ENCODE data around the gene TGFBR1. TPM values are rescaled to one million over a fixed set of nuclear protein-coding genes. Genes with fewer than 3 reads are reported as not detected.
A peak's percentile ranks its signal among the peaks of the same experiment; 100 is the strongest.

TGFBR1 gene
- total RNA-seq, 1 donor from 2014 or later, result 138 TPM

- H3K79me2 ChIP-seq (ENCODE audit: low read depth), result peaks cover 57% of the 10 kb centered on the region
- Mint-ChIP-seq H3K27me3 (ENCODE audit: insufficient read depth, low read depth) (peaks cover 4% of the 10 kb centered on the region), H3K4me1 (peaks cover 39% of the 10 kb centered on the region), H3K4me3 (peak overlapping the region; percentile 89), H3K27ac (peak overlapping the region; percentile 48), H3K36me3 (peaks cover 29% of the 10 kb centered on the region), H3K9me3 (peaks cover 16% of the 10 kb centered on the region)
- H2AFZ ChIP-seq (replicated peaks), result no peak overlapping the region
- TF ChIP-seq EZH2 (IDR thresholded peaks at IDR 0.05) (no peak), CTCF (IDR thresholded peaks at IDR 0.05) (no peak), EZH2phosphoT487 (IDR thresholded peaks at IDR 0.05) (no peak)
- no peaks in the 10 kb centered on the region for H3K36me3 ChIP-seq
- H3K9me3 ChIP-seq (ENCODE audit: low read depth), result no peaks in the 10 kb centered on the region
- no peak overlapping the region for H3K27ac ChIP-seq
- H3K9ac ChIP-seq, result peak overlapping the region; percentile 76
- peak overlapping the region; percentile 86 for H3K4me2 ChIP-seq
- no peak for DNase-seq (ENCODE audit: low spot score)
- peaks cover 36% of the 10 kb centered on the region for H3K4me1 ChIP-seq
- peak overlapping the region; percentile 94 for H3K4me3 ChIP-seq
- peaks cover 16% of the 10 kb centered on the region for H3K27me3 ChIP-seq
- H3F3A ChIP-seq (ENCODE audit: low read depth), result peaks cover 22% of the 10 kb centered on the region
- H4K20me1 ChIP-seq (ENCODE audit: low read depth), result peaks cover 56% of the 10 kb centered on the region
Observed at GRCh38 chr9:99106044-99106375, 1.1 kb downstream of the TGFBR1 start.

GRCh38 chr9:99107421-99107820 lies 2.5 kb downstream of the TGFBR1 start:
- Histone ChIP-seq H3K79me2 (ENCODE audit: low read depth) (peaks cover 71% of the 10 kb centered on the region), H3K27ac (no peak overlapping the region), H3K27me3 (peaks cover 16% of the 10 kb centered on the region), H3K4me3 (peak overlapping the region; percentile 94), H3F3A (ENCODE audit: low read depth) (peaks cover 24% of the 10 kb centered on the region), H3K9me3 (ENCODE audit: low read depth) (no peaks in the 10 kb centered on the region), H3K9ac (no peak overlapping the region), H4K20me1 (ENCODE audit: low read depth) (peaks cover 69% of the 10 kb centered on the region), H2AFZ (replicated peaks) (no peak overlapping the region), H3K36me3 (no peaks in the 10 kb centered on the region), H3K4me1 (peaks cover 47% of the 10 kb centered on the region), H3K4me2 (peak overlapping the region; percentile 86)
- Mint-ChIP-seq H3K36me3 (peaks cover 38% of the 10 kb centered on the region), H3K27me3 (ENCODE audit: insufficient read depth, low read depth) (peaks cover 4% of the 10 kb centered on the region), H3K4me1 (peaks cover 43% of the 10 kb centered on the region), H3K4me3 (peak overlapping the region; percentile 89), H3K9me3 (peaks cover 23% of the 10 kb centered on the region), H3K27ac (no peak overlapping the region)
- peak; percentile 18 for DNase-seq (ENCODE audit: low spot score)
- TF ChIP-seq EZH2 (IDR thresholded peaks at IDR 0.05) (no peak), EZH2phosphoT487 (IDR thresholded peaks at IDR 0.05) (no peak), CTCF (IDR thresholded peaks at IDR 0.05) (no peak)

GRCh38 chr9:99108131-99108530 lies 3.2 kb downstream of the TGFBR1 start:
- peaks cover 28% of the 10 kb centered on the region for H3K9me3 Mint-ChIP-seq
- Histone ChIP-seq H3K27ac (no peak overlapping the region), H3F3A (ENCODE audit: low read depth) (peaks cover 20% of the 10 kb centered on the region), H3K4me1 (peaks cover 49% of the 10 kb centered on the region), H2AFZ (replicated peaks) (no peak overlapping the region), H4K20me1 (ENCODE audit: low read depth) (peaks cover 76% of the 10 kb centered on the region), H3K4me3 (peak overlapping the region; percentile 94), H3K36me3 (no peaks in the 10 kb centered on the region), H3K27me3 (peaks cover 11% of the 10 kb centered on the region), H3K9me3 (ENCODE audit: low read depth) (no peaks in the 10 kb centered on the region), H3K4me2 (peak overlapping the region; percentile 86), H3K79me2 (ENCODE audit: low read depth) (peaks cover 78% of the 10 kb centered on the region), H3K9ac (no peak overlapping the region)
- no peak overlapping the region for H3K4me3 Mint-ChIP-seq
- no peak for DNase-seq (ENCODE audit: low spot score)
- H3K36me3 Mint-ChIP-seq, result peaks cover 41% of the 10 kb centered on the region
- TF ChIP-seq EZH2phosphoT487 (IDR thresholded peaks at IDR 0.05) (no peak), CTCF (IDR thresholded peaks at IDR 0.05) (no peak), EZH2 (IDR thresholded peaks at IDR 0.05) (no peak)
- no peak overlapping the region for H3K27ac Mint-ChIP-seq
- H3K4me1 Mint-ChIP-seq, result peaks cover 43% of the 10 kb centered on the region
- H3K27me3 Mint-ChIP-seq (ENCODE audit: insufficient read depth, low read depth), result peaks cover 4% of the 10 kb centered on the region
